Right ventricle myocardium inferior (tissue), 1 donor: ENCODE measurements around the gene RPS2. TPM values are rescaled to one million over a fixed set of nuclear protein-coding genes. Genes with fewer than 3 reads are reported as not detected.
"Not testable (repeated sequence)": the region's sequence is repeated elsewhere in the genome, so short reads cannot be mapped to it uniquely, and the experiment has no call there.

Source experiments
- ATAC-seq: fragments of 200-7000 bp; cut with Tn5 transposase; one replicate; pipeline ENCODE4 v1.9.1; 2020; ENCODE audit warnings: mild to moderate bottlenecking, moderate library complexity
- DNase-seq: peaks from one replicate; pipeline ENCODE4 v3.0.0; 2021; ENCODE audit errors: missing footprints
- intact Hi-C: fragments of 100-400 bp; cut with DNase I; formaldehyde crosslinking; loops from one replicate; pipeline ENCODE4 v1.11.0; 2022
- total RNA-seq: library from RNA; stranded (reverse); fragmentation: NEBNext Ultra II Directional; extraction: Animal tissue kit (Norgen Biotek cat#: 25700); gene quantifications from one replicate; pipeline ENCODE4 v1.2.1, GENCODE V29; 2021
- donor health status: DM: no; HTN: yes; CAD: no; lungs with severe emphysema.

The RPS2 gene
- total RNA-seq, 1 donor from 2014 or later: 907 TPM

DNA sequence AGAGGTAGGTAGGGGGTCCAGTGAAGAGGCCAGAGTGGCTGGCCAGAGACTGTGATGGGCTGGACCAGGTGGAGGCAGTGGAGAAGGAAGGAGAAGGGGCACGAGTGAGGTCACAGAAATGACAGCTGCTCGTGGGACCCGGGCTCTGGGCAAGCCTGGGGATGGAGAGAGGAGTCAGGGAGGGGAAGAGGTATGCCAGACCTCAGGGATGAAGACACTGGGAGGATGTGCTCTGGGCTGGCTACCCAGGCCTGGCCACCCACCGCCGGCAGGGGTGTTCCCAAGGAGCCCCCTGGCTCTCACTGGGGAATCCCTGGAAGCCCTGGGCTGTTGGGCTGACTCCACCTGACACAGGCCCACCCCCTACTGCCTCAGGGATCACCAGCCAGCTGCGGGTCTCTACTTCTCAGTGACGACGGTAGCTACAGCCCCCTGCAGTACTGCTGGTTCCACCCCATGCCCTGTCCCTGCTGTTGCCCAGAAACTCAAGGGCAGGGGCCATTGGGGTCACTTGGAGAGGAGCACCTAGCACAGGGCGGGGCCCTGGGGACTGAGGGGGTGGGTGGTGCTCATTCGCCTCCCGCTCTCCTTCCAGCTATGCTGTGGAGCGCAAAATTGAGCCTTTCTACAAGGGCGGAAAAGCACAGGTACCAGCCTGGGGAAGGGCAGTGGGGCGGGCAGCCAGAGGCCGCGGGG is 9.0 kb upstream of the RPS2 start:
- intact Hi-C loops: no loop called here
- ATAC-seq (no peak), DNase-seq (no peak)

DNA sequence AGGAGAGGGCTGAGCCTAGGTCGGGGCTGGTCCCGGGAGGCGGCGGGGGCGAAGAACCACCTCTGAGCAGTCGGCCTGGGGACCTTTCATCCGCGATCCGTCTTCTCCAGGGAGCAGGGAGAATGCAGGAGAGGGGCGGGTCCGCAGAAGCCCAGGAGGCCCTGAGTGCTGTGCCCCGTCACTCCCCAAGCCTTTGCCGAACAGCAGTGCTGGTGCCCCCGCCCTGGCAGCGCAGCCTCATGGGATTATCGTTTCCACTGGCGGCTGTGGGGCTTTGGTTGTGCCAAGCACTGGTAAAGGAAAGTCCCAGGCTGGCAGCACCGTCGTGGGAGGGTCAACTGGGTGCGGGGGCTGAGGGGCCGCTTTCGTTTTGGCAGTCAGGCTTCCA is 7.9 kb upstream of the RPS2 start:
- DNase-seq (no peak), ATAC-seq (no peak)
- intact Hi-C loops: no loop called here

DNA sequence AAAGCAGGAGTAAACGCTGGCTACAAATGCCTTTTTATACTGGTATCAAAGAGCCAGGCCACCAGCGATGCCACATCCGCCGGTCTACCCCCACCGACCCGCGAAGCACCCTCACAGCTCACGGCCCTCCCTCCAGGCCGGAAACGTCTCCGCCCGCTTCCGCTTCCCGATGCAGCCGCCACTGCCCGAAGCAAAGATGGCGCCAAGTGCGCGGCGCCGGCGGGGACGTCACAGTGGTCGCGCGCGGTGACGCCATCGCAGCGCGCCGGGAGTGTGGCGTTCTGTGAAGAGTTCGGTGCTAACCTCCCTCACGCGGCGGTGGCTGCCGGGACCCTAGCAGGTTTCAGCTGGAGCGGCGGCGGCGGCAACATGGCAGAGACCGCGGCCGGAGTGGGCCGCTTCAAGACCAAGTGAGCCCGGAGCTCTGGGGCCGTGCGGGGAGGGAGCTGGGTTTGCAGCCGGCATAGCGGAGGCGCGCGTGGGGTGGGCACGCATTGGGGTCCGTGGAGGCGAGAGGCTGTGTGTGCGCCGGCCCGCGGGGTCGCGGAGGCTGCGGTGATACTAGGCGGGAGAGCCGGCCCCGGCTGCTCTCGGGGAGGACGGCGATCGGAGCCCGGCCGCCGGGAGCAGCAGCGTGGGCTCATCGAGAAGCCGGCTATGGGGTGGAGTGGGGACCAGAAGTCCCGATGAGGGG is 7.3 kb upstream of the RPS2 start, which contains the start of gene TBL3:
TSS of gene TBL3 (plus strand) at position 258 of the 694 bp plus-strand sequence. CDS start at position 370, 112 bp downstream.
- peak; percentile 97 for DNase-seq
- peak; percentile 95 for ATAC-seq
- intact Hi-C loops: no loop called here

DNA sequence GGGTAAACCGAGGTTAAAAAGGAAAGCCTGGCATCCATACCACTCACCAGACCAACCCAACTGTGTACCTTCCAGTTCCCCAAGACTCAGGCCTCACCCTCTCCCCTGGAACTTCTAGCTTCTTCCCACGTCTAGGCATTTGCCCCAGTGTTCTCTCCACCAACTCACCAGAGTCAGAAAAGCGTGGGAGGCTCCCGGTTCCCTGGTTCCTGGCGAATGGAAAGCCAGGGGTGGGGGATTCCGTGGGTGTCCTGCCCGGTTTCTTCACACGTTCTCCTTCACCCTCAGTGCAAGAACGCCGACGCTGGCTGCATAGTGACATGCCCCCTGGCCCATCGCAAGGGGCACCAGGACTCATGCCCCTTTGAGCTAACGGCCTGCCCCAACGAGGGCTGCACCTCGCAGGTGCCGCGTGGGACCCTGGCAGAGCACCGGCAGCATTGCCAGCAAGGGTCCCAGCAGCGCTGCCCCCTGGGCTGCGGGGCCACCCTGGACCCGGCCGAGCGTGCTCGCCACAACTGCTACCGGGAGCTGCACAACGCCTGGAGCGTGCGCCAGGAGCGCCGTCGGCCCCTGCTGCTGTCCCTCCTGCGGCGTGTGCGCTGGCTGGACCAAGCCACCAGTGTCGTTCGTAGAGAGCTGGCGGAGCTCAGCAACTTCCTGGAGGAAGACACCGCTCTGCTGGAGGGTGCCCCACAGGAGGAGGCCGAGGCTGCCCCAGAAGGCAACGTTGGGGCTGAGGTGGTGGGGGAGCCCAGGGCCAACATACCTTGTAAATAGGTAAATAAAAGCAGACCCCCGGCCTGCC is 3.7 kb upstream of the RPS2 start:
- intact Hi-C loops: no loop called here
- no peak for ATAC-seq
- no peak for DNase-seq

DNA sequence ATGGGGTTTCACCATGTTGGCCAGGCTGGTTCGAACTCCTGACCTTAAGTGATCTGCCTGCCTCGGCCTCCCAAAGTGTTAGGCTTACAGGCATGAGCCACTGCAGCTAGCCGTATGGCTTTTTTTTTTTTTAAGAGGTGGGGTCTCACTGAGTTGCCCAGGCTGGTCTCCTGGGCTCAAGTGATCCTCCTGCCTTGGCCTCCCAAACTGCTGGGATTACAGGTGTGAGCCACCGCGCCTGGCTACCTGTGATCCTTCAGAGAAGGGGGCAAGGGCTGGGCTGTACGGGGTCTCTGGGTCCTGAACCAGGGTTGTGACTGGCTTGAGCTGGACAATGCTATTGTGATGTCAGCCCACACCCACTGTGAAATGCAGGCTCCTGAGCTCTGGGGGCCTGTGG is 1.8 kb upstream of the RPS2 start, which contains the start of gene RNF151:
TSS of gene RNF151 (plus strand) at position 397 of the 400 bp plus-strand sequence. CDS start 26 bp downstream, outside the sequence.
- ATAC-seq (no peak), DNase-seq (no peak)
- intact Hi-C loops: no loop called here

DNA sequence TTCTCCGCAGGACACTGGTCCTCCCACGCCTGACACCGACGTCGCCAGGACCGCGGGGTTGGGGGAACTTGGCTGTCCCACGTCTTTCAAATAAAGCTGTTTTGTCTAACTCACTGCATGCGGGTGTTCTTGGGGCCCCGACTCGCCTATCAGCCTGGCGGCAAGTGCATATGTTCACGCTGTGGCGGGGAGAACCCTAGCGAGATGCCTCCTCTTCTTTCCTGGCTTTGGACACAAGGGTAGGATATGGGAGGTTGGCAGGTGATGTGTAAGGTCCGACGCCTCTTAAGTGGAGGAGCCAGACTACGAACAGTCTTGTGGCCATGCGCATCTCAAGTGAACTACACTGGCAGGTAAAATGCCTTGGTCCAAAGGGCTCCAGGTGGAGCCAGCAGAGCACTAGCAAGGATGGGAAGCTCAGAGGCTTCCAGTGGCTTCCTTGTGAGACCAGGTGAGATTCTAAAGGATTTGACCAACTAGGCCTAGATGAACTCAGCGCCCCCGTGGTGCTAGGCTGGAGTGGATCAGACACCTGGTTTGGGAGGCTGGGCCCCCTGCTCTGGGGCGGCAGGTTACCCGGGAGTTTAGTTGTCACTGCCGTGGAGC is 873 bp upstream of the RPS2 start:
- ATAC-seq (no peak), DNase-seq (no peak)
- intact Hi-C loops: no loop called here

DNA sequence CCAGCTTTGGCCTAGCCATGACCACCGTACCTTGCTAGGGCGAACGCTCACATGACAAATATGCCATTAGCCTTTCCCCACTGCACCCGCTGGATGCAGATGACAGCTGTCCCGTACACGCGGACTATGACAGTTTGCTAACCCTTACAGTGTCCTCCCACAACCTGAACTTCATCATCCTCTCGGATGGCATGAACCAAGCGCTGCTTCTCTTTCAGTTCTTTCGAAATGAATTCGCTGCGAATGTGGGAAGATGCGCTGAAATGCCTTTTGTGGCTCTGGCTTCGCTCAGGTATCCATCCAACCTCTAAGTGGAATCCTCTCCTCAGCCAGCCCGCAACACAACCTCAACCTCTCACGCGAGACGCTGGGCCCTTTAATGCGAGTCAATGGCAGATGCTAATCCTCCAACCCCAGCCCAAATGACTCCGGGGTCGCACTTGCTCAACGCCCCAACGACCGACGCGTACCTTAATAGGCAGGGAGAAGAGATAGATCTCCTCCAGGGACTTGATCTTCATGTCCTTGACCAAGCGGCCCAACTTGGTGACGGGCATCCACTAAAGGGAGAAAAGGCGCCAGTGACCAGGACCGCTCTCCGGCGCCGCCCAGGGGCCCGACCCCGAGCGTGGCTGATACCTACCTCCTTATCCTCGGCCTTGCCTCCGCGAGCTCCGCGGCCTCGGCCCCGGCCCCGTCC is 670 bp downstream of the RPS2 start:
- no peak for DNase-seq
- ATAC-seq: peak; percentile 11
- intact Hi-C loops: loop anchor here (5.0 kb wide), 1 partner anchor 248 kb away; the partner anchor contains the start of genes BRICD5 and PGP

DNA sequence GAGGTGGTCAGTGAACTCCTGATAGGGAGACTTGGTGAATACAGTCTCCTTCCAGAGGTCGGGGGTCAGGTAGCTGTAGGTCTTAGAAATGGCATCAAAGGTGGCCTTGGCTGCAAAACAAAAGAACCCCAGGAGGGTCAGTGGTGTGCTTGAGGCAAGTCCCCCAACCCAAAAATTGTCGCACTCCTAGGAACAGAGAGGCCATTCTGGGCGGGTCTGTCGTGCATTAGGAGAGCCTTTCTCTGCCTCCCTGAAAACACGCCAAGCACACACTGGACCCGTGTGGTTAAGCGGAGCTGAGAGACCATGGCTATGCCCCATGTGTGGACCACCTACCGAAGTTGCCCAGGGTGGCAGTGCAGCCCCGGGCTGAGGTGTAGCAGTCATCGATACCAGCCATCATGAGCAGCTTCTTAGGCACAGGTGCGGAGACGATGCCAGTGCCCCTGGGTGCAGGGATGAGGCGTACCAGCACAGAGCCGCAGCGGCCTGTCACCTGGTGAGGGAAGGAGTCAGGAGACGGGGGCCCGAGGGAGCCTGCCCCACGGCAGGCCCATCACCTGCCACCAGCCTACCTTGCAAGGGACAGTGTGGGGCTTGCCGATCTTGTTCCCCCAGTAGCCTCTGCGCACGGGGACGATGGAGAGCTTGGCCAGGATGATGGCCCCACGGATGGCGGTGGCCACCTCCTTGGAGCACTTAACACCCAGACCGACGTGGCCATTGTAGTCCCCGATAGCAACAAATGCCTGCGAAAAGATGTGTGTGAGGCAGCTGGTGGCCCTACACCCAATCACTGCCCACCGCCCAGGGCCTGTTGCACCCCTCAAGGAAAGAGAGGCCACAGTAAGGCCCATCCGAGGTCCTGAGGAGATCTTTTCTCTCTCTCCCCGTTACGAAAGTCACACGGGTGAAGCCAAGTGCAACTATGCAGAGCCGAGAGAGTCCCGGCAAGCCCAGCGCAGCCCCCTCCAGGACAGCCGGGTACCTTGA is 2.2 kb downstream of the RPS2 start:
- intact Hi-C loops: loop anchor here (5.0 kb wide), 1 partner anchor 250 kb away; the partner anchor contains the start of genes BRICD5 and PGP
- not testable (repeated sequence) for ATAC-seq, DNase-seq

DNA sequence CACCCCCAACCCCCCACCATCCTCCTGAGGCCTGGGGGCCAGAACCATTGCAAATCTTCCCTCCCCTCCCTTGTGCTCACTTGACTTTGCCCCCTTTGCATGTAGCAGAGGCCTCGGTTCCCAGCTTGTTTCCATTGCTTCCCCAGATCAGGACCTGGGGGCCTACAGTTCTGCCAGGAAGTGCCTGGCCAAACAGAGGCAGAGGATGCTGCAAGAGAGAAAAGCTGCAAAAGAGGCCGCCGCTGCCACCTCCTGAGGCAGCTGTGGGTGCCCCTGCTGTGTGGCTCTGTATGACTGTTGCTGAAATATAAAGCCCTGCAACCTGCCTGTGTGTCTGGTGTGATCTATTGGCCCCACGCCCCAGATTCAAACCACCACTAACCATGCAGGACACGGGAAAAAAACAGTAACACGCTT is 3.0 kb downstream of the RPS2 start:
- DNase-seq: no peak
- intact Hi-C loops: loop anchor here (5.0 kb wide), 1 partner anchor 251 kb away; the partner anchor contains the start of genes BRICD5 and PGP

DNA sequence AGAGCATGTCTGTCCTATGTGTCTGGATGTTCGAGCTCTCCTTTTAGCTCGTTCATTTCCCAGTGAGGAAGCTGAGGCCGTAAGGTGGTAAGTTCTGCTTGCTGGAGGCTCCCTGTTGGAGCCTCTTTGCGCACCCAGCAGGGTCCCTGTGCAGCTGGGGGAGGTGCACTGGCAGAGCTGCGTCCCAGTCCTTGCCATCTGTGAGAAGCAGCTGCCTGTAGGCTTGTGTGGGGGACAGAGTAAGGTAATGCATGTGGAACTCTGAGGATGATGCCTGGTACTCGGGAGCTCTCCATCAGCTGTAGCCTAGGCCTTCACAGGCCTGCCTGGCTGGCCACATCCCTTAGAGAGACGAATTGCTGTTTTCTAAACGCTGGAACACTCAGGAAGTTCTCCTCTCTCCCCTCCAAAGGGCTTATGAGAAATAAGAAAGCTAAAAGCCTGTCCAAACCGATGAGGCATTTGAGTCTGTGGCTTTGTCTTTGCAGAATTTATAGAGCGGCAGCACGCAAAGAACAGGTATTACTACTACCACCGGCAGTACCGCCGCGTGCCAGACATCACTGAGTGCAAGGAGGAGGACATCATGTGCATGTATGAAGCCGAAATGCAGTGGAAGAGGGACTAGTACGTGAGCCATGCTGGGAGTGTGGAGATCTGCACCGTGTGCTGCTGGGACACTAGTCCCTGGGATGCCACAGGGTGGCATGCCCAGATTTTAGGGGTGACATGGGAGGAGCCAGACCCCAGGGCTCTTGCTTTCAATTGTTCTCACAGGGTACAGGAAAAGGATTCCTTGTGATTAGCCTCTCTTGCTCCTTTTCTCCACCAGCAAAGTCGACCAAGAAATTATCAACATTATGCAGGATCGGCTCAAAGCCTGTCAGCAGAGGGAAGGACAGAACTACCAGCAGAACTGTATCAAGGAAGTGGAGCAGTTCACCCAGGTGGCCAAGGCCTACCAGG is 3.7 kb downstream of the RPS2 start:
- ATAC-seq (no peak), DNase-seq (no peak)
- intact Hi-C loops: loop anchor here (5.0 kb wide), 1 partner anchor 251 kb away; the partner anchor contains the start of genes BRICD5 and PGP

More for the DNA sequence above, 3.0 kb downstream of the RPS2 start:
- ATAC-seq: no peak

DNA sequence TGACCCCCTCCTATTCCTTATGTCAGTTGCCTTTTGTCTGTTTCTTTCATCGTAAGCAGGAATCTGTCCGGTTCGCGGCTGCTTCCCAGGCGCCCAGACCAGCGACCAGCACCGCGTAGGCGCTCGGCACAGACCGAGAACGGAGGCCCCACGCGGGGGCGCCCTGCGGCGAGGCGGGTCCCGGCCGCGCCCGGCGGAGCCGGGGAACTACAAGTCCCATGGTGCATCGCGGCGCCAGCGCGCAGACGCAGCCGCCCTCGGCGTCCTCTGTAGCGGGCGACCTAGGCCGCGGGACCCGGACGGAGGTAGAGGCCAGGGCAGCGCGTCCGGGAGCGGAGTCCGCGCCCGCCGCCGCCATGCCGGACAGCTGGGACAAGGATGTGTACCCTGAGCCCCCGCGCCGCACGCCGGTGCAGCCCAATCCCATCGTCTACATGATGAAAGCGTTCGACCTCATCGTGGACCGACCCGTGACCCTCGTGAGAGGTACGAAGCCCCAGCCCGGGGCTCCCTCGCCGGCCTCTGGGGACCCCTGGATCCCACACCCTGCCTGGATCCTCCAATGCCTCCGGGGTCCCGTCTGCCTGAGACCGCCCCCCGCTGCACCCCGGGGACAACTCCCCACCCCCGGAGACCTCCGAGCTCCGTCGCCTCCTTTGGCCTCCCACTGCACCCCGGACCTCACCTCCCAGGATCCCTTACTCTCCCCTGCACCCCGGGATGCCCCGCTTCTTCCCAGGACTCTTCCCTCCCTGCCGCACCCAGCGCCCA is 5.2 kb downstream of the RPS2 start, which contains the start of gene NDUFB10:
TSS of gene NDUFB10 (plus strand) at position 270 of the 771 bp plus-strand sequence. CDS start at position 357, 87 bp downstream.
- DNase-seq (peak; percentile 96), ATAC-seq (peak; percentile 93)
- intact Hi-C loops: loop anchor here (5.0 kb wide), 1 partner anchor 253 kb away; the partner anchor contains the start of genes BRICD5 and PGP

DNA sequence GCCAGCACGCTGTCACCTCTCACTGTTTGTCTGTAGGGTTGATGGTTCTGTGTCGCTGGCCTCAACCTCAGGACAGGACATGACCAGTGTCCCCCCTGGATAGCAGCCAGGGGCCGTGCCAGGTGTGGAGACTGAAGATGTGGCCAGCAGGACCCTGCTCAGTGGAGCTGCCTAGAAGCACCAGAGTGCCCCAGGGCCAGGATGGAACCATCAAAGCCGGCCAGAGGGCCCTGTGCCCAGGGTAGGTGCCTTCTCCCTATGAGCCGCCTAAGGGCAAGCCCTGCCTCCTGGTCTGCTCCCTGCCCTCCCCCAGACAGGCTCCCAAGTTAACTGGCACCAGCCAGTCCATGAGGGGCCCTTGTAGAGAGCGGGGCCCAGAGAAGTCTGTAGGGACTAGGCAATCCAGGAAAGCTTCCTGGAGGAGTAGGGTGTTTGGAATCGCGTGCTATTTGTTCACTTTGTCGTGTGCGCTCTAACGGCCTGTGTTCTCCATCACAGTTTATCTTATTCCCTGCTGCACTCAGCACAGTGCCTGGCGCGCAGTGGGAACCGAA is 5.8 kb downstream of the RPS2 start:
- no peak for ATAC-seq

DNA sequence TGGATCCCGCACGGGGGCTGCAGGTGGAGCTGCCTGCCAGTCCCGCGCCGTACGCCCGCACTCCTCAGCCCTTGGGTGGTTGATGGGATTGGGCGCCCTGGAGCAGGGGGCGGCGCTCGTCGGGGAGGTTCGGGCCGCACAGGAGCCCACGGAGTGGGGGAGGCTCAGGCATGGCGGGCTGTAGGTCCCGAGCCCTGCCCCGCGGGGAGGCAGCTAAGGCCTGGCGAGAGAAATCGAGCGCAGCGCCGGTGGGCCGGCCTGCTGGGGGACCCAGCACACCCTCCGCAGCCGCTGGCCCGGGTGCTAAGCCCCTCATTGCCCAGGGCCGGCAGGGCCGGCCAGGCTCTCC is 6.5 kb downstream of the RPS2 start:
- ATAC-seq, intact Hi-C loops: not testable (repeated sequence)
- DNase-seq: peak; percentile 34

More for the DNA sequence above, 5.8 kb downstream of the RPS2 start:
- intact Hi-C loops: no loop called here
- no peak for DNase-seq

DNA sequence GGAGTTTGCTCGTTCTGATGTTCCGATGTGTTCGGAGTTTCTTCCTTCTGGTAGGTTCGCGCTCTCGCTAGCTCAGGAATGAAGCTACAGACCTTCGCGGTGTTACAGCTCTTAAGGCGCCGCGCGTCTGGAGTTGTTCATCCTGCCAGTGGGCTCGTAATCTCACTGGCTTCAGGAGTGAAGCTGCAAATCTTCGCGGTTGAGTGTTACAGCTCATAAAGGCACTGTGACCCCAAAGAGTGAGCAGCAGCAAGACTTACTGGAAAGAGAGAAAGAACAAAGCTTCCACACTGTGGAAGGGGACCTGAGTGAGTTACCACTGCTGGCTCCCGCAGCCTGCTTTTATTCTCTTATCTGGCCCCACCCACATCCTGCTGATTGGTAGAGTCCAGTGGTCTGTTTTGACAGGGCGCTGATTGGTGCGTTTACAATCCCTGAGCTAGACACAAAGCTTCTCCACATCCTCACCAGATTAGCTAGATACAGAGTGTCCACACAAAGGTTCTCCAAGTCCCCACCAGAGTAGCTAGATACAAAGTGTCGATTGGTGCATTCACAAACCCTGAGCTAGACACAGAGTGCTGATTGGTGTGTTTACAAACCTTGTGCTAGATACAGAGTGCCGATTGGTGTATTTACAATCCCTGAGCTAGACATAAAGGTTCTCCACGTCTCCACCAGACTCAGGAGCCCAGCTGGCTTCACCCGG is 7.0 kb downstream of the RPS2 start:
- ATAC-seq, intact Hi-C loops: not testable (repeated sequence)
- peak; percentile 32 for DNase-seq
